ENCODE results near the gene TAGLN2. TPM values are rescaled to one million over a fixed set of nuclear protein-coding genes. Genes with fewer than 3 reads are reported as not detected.

TAGLN2 gene
- total RNA-seq, 1 donor from 2014 or later, result 20.1 TPM

DNA sequence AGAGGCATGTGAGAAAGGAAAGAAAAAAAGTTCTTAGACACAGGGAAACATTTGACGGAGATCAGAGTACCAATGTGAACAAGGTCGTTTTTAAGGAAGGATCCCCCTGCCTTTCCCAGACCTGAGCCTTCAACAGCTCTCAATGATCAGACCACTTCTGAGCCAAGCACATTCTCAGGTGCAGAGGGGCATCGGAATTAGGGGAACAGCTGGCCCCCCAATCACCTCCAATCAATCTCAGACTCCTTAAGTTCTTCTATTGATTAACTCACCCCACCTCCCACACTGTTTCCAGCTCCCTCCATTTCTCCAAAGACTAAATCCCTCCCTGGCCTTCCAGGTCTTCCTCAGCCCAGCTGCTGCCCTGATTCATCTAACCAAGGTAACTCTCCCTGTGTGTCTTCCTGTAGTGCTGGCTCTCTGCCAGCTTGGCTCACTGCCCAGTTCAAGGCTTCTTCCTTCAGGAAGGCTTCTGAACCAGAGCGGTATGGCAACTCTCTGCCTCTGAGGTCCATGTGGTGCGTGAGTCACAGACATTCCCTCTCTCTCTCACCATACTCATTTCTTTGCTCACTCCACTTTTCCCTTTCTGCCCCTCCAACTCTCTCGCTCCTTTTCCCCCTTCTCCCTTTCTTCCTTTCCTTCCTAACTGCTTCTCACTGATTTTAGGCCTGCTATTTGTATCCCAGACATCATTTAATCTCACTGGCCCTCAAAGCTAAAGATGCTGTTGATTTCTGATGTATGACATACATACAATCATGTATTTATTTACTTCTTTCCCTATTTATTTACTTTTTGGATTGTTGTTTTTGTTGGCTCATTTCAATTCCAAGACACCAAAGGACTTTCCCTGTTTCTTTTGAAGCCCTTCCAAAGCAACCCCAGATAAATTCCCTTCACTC is 43.4 kb downstream of the TAGLN2 start:
- H3K27ac Mint-ChIP-seq (ENCODE audit: unreplicated experiment), result no peak overlapping the region
- no peaks in the 10 kb centered on the region for H3K9me3 Mint-ChIP-seq
- no peak for DNase-seq (ENCODE audit: low read depth, low spot score)
- no peaks in the 10 kb centered on the region for H3K36me3 Mint-ChIP-seq (ENCODE audit: low read depth)
- H3K4me3 Mint-ChIP-seq, result no peak overlapping the region
- H3K27me3 Mint-ChIP-seq (ENCODE audit: low read depth), result peaks cover 21% of the 10 kb centered on the region
- H3K4me1 Mint-ChIP-seq, result no peaks in the 10 kb centered on the region
- TF ChIP-seq CTCF (conservative IDR thresholded peaks at IDR 0.05), result no peak

DNA sequence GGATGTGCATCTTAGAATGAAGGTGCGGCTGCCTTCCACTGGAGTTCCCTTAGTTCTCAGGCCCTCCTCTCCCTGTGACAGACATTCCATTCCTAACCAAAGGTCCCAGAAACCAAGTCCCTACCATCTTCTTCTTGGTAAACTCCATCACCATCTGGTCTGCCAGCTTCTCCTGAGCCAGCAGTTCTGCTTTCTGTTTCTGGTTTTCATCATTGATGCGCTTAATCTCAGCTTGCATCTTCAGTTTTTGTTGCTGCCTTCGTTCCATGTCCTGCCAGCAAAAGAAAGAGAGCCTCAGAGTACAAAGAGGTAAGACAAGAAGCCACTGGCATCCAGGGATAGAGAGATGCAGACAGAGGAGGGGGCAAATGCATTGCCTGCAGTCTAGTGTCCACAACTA is 44.9 kb downstream of the TAGLN2 start:
- no peaks in the 10 kb centered on the region for H3K4me1 Mint-ChIP-seq
- H3K4me3 Mint-ChIP-seq, result no peak overlapping the region
- H3K9me3 Mint-ChIP-seq, result no peaks in the 10 kb centered on the region
- TF ChIP-seq CTCF (conservative IDR thresholded peaks at IDR 0.05), result no peak
- H3K36me3 Mint-ChIP-seq (ENCODE audit: low read depth), result no peaks in the 10 kb centered on the region
- DNase-seq (ENCODE audit: low read depth, low spot score), result no peak
- H3K27ac Mint-ChIP-seq (ENCODE audit: unreplicated experiment), result no peak overlapping the region
- peaks cover 21% of the 10 kb centered on the region for H3K27me3 Mint-ChIP-seq (ENCODE audit: low read depth)

DNA sequence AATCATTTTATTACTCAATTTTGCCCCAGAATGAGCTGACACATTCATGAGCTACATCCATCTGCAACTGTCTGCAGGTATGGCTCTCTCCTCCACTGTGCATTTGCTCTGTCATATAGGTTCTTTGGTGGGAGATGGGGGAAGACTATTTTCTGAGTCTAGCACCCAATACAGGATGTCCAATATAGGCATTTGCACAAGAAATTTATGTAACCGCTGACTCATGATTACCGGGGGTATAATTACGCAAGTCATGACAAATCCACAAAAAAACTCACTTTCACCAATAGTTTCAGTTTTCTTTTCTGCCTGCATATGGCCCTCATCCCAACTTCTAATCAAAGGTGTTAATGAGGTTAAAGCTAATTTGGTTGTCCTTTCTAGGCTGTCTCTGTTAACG is 45.3 kb downstream of the TAGLN2 start:
- no peak overlapping the region for H3K4me3 Mint-ChIP-seq
- H3K4me1 Mint-ChIP-seq, result no peaks in the 10 kb centered on the region
- no peak for DNase-seq (ENCODE audit: low read depth, low spot score)
- no peaks in the 10 kb centered on the region for H3K9me3 Mint-ChIP-seq
- no peak overlapping the region for H3K27ac Mint-ChIP-seq (ENCODE audit: unreplicated experiment)
- no peaks in the 10 kb centered on the region for H3K36me3 Mint-ChIP-seq (ENCODE audit: low read depth)
- no peak for TF ChIP-seq CTCF (conservative IDR thresholded peaks at IDR 0.05)
- H3K27me3 Mint-ChIP-seq (ENCODE audit: low read depth), result peaks cover 20% of the 10 kb centered on the region

DNA sequence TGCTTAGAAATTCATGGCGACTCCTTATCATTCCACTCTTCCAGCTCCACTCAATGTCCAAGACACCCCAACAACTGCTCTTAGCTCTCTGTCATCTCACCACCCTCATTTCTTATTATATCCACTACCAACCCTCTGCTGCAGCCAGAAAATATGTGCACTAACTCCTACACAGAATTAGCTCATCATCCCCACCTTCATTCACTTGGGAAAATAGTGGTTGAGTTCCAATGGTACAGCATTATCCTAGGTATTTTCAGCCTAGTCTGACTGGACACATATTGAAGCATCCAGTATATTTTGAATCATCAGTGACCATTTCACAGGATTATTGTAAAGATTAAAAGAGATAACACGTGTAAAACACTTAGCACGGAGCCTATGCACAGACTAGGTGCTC is 46.2 kb downstream of the TAGLN2 start:
- DNase-seq (ENCODE audit: low read depth, low spot score), result no peak
- H3K27me3 Mint-ChIP-seq (ENCODE audit: low read depth), result peaks cover 15% of the 10 kb centered on the region
- H3K9me3 Mint-ChIP-seq, result no peaks in the 10 kb centered on the region
- H3K36me3 Mint-ChIP-seq (ENCODE audit: low read depth), result no peaks in the 10 kb centered on the region
- H3K4me3 Mint-ChIP-seq, result no peak overlapping the region
- H3K4me1 Mint-ChIP-seq, result no peaks in the 10 kb centered on the region
- H3K27ac Mint-ChIP-seq (ENCODE audit: unreplicated experiment), result no peak overlapping the region
- no peak for TF ChIP-seq CTCF (conservative IDR thresholded peaks at IDR 0.05)

DNA sequence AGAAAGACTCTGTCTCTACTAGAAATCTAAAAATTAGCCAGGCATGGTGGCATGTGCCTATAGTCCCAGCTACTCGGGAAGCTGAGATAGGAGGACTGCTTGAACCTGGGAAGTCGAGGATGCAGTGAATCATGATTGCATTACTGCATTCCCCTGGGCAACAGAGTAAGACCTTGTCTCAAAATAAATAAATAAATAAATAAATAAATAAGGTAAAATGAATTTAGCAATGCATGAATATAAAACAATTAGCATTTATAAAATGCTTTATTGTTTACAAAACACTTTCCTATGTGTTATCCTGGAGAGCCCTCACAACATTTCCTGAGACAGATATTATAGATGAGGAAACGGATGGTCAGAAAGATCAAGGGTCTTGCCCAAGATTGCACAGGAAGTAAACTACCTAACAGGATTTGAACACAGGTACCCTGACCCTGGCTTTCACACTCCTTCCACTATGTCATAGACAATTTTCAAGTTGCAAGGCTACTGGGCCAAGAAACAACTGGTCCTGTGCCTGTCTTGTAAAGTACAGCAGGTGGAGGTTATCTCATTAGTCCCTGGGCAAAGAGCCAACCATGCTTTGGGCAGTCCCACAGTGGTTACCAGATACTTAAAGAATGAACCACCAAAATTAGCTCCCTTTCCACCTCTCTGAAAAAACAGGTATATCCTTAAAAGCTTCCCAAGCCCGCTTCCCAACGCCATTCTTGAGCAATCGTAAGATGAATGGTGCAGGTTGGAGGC is 47.4 kb downstream of the TAGLN2 start:
- peaks cover 21% of the 10 kb centered on the region for H3K27me3 Mint-ChIP-seq (ENCODE audit: low read depth)
- no peak overlapping the region for H3K27ac Mint-ChIP-seq (ENCODE audit: unreplicated experiment)
- DNase-seq (ENCODE audit: low read depth, low spot score), result no peak
- H3K9me3 Mint-ChIP-seq, result no peaks in the 10 kb centered on the region
- H3K4me3 Mint-ChIP-seq, result no peak overlapping the region
- TF ChIP-seq CTCF (conservative IDR thresholded peaks at IDR 0.05), result no peak
- H3K36me3 Mint-ChIP-seq (ENCODE audit: low read depth), result no peaks in the 10 kb centered on the region
- no peaks in the 10 kb centered on the region for H3K4me1 Mint-ChIP-seq

Measured in neural crest cell (in vitro differentiated cells).